OCI-LY7 (cell line): ENCODE results near the gene LMOD3.

Source experiments
- CTCF ChIP-seq: fragments of 200-600 bp; sonication (generic); conservative IDR thresholded peaks from 2 replicates; pipeline ENCODE4 v1.5.1; 2014; ENCODE audit warnings: mild to moderate bottlenecking, antibody characterized with exemption, low read length, moderate library complexity, mixed read lengths
- EZH2phosphoT487 ChIP-seq: fragments of 200-600 bp; sonication (generic); IDR thresholded peaks from 2 replicates; pipeline ENCODE4 v1.6.1; 2018; ENCODE audit warnings: low read depth, borderline replicate concordance, mild to moderate bottlenecking, mixed run types, antibody characterized with exemption, low read length, moderate library complexity, mixed read lengths

GRCh38 chr3:69121950-69122349 is 445 bp downstream of the LMOD3 start:
- TF ChIP-seq CTCF (no peak), EZH2phosphoT487 (no peak)
